Stimulated activated CD4-positive, alpha-beta T cell treated with anti-CD3 and anti-CD28 coated beads, Interleukin-4, amount 100 ng/mL, for 48 hours (primary cell): ENCODE data around the gene LINC00237.

Source experiments
- DNase-seq, 2 donors: peaks; one replicate each; pipeline ENCODE4 v3.0.0-alpha.2; 2020; ENCODE audit warnings: low read depth in 2 of 2

The LINC00237 gene

GRCh38 chr20:21047981-21048380 is 58.2 kb downstream of the LINC00237 start:
- no peak for DNase-seq

- no peak for DNase-seq
Measured at GRCh38 chr20:21046413-21047070, 59.6 kb downstream of the LINC00237 start.
